T-helper 2 cell (primary cell): ENCODE results near the gene ENTR1.

Experiments
- DNase-seq, 5 experiments: peaks; one replicate each; pipeline versions ENCODE4 v3.0.0 to v3.0.0-alpha.2; 2012 to 2022
- total RNA-seq, 2 donors: gene quantifications; one replicate each; lab custom pipeline; 2026; lab: John Stamatoyannopoulos, UW

ENTR1 gene
- 38.3 to 53.9 reads per million in 2 donors for total RNA-seq

DNA sequence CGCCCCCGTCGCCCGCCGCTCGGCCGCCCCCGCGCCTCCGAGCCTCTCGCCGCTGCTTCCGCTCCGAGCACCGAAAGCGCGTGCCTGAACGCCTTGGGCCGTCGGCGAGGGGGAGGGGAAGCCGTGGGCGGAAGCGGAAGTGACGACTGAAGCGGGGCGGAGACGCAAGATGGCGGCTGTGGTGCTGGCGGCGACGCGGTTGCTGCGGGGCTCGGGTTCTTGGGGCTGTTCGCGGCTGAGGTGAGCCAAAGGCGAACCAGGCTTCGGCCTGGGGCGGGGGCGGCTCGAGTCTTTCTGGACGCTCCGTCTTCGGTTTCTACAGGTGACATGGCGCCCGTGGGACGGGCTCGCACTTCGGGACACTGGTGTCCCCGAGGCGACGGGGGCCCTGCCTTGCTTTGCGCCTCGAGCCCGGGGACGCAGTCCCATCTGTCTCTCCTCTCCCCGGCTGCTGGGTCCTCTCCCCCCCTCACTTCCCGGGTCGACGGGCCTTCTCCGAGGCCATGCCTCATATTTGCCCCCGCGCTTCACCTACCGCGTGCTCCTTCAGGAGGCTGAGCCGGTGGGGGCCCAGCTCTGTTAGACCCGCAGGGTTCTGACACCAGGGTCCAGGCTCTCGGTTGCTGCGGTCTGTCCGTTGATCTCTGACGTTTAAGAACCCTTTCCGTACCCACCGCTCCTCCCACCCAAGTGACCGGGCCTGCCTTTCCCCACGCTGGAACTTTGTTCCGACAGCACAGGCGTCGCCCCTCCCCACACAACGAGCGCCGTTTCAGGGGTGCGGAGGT lies at the start of gene ENTR1, which contains the start of gene PMPCA:
ENTR1 (minus strand) TSS at position 115 of the 788 bp plus-strand sequence. CDS start 217 bp downstream, outside the sequence.
PMPCA (plus strand) TSS at position 159 of the 788 bp plus-strand sequence; CDS start at position 170, 11 bp downstream.
- DNase-seq = peak; percentile 89 to 95 (median 93)

GRCh38 chr9:136459425-136459824 lies 49.0 kb upstream of the ENTR1 start:
- no peak for DNase-seq

GRCh38 chr9:136457326-136457725 lies 46.9 kb upstream of the ENTR1 start:
- no peak for DNase-seq

DNA sequence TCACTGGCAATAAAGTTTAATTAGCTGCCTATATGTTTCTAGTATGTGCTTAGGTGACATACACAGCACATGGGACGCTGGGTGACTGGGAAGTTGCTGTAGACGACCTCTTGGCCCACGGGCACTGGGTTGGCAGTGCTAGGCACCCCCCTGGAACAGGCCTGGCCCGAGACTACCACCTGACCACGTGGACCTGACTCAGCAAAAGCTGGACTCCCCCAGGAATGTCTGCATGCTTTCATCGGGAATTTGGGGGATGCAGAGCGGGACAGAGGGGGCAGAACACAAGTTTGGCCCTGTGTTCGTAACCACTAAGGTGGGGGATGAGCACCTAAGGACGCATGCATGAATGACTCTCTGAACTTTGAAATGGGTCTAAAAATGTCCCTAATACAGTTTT lies 45.8 kb upstream of the ENTR1 start:
- no peak for DNase-seq

DNA sequence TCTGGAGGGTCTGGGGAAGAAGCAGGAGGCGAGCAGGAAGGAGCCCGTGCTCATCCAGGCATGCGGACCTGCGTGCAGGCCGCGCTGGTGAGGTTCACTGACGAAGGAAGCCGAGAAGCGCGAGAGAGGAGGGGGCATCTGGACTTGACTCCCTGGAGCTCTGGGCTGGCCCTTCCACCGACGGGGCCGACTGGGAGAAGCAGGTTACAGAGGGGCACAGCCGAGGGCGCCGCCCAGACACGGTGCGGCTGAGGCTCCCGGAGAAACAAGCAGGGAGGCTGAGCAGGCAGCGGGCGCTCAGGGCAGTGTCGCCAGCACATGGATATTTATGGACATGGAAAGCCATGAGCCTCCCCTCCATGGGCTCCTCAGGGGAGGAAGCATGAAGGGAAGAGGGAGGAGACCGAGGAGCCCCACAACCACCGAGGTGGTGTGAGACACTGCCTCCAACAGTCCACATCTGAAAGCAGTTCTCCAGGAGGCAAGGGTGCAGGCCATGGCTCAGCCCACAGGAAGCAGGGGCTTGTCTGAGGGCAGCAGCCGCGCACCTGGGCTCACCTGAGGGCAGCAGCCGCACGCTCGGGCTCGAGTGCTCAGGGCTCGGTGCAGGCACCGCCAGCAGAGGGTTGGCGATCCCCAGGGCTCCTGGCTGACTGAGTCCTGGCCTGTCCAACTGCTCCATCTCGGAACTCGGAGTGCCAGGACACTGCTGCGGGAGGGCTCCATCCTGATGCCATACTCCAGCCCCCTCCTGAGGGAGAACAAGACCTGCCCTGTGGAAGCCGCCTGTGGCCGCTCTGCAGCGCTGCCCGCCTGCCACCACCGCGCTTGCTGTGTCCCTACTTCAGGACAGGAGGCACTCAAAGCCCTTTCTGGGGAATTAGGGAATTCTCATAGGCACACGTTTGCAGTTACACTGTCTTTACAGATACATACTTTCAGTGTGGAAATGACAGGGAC lies 44.9 kb upstream of the ENTR1 start:
- DNase-seq = no peak

DNA sequence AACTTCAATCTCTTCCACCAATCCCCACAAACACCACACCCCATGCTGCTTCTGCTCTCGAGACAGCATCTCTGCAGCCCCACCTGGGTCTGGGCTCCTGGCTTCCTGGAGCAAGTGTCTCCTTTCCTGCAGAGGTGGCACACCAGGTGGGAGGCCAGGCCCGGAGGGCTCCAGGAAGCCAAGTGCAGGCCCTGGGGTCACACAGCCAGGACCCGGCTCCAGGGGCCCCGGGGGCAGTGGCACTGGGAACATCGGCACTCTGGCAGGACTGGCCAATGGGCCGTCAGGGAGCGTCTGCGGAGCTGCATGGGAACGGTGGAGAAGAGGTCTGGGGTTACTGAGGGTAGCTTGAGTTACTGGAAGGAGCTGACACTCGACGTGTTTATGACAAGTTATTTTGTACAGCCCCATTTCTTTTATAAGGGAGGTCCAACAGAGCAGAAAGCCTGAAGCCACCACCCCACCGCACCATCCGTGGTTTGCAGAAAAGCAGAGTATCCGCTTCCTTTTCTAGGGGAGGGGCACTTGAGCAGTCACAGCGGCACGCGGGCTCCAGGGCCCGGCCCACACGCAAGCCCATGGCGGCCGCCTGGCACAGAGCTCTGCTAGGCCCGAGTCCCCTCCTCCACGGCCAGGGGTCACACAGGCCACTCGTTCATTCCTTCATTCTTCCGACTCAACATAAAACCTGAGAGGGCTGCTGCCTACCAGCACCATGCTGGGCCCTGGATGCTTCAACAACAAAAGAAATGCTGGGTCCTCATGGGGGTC lies 43.8 kb upstream of the ENTR1 start:
- DNase-seq = no peak

GRCh38 chr9:136453326-136453725 lies 42.9 kb upstream of the ENTR1 start:
- no peak for DNase-seq

- no peak for DNase-seq
Observed at GRCh38 chr9:136451221-136451877, 40.9 kb upstream of the ENTR1 start.

DNA sequence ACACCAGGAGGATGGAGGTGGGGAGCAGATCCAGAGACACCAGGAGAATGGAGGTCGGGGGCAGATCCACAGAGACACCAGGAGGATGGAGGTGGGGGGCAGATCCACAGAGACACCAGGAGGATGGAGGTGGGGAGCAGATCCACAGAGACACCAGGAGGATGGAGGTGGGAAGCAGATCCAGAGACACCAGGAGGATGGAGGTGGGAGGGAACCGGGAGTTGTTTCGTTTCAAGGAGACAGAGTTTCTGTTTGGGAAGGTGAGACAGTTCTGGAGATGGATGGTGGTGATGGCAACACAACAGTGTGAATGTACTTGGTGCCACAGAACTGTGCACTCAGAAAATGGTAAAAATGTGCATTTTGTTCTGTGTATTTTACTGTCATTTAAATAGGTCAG lies 38.2 kb upstream of the ENTR1 start:
- DNase-seq = no peak

DNA sequence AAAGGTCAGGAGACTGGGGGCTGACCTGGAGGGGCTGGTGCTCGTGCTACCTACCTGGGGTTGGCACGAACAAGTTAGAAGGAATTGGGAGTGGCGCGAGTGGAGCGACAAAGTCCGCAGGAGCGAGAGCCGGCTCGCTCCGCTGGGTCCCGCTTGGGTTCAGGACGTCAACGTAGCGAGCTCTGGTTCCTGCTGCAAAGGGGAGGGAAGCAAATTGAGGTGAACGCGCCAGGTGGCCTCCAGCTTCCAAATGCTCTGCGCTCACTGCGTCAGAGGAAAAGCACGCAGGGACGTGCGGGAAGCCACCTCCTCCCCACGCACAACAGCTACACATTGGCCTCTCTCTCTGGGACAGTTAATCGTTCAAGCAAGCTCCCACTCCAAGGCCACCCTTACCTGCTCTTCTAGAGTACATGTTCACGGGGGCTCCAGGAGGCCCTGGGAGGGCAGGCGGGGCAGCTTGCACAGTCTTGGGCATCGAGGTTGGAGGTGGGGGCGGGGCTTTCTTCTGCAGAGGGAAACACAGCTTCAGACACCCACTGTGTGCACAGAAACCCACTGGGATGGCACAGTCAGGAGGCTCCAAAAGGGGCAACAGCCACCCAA lies 36.9 kb upstream of the ENTR1 start:
- DNase-seq = no peak

- DNase-seq = no peak
Observed at GRCh38 chr9:136445799-136446198, 35.4 kb upstream of the ENTR1 start.

DNA sequence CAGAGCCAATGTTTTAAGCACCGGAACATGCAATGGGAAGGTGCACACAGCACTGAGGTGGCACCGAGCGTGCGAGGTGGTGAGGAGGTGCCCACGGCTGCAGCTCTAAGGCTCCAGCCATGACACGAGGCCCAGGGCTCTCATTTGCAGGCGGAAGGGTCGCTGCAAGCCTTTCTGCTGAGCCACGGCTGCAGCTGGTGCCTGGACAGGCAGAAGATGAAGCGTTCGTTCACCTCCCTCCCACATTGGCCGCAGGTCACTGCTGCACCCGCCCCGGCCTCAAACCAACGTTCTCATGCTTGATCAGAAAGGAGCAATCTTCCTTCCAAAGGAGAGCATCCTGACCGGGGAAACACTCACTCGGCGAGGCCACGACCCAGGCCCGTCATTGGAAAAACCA lies 33.7 kb upstream of the ENTR1 start:
- DNase-seq = no peak

DNA sequence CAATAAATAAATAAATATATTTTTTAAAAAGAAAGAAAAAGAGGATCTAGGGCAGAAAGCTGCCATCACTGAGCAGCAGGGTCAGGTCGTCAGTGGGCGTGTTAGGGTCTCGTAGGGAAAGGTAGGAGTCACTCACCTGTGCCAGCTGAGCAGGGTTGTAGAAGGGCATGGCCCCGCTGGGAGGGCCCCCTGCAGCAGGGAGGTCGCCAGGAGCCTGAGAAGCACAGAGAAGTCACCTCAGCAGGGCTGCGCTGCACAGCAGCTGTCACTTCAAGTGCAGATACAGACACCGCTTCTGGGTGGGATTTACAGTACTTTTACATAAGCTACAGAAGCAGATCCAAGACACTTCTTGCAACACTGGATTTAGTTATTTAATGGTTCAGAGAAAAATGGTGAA lies 33.3 kb upstream of the ENTR1 start:
- DNase-seq = no peak

DNA sequence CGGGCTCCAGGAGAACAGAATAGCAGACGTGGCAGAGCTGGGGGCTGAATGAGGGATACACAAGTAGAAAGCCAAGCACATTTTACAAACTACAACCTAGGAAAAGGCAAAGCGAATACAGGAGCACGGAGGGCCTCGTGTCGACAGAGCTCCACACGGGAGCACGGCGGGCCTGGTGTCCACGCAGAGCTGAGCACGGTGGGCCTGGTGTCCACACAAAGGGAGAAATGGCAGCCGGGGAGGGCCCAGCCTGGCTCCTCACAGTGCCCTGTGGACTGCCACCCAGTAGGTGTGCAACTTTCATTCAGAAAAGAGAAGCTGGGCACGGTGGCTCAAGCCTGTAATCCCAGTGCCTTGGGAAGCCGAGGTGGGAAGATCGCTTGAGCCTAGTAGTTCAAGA lies 32.7 kb upstream of the ENTR1 start:
- DNase-seq = no peak

- DNase-seq = no peak
Observed at GRCh38 chr9:136442265-136442664, 31.9 kb upstream of the ENTR1 start.

DNA sequence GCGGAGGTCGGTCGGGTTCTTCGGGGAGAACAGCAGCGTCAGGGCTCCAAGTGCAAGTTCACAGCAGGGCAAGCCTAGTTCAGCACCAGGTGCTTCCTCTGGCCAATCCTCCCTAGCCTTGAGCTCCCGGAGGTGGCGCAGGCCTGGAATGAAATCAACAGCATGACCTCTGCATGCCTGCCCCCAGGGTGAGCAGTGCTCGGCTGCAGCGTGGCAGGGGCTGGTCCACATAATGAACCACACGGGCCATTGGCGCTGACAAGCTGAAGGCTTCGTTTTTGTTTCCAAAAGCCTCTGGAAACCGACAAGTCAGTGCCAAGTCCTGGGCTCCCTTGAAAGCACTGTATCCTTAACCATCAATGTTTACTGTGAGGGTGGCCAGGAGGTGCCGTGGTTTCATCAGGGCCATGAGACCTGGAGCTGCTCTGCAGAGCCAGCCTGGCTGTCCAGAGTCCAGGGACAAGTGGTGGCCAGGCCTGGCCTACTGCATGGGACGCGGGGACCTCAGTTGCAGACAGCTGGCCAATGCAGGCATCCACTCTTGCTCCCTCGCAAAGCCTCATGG lies 31.3 kb upstream of the ENTR1 start:
- no peak for DNase-seq

GRCh38 chr9:136441191-136441680 lies 30.8 kb upstream of the ENTR1 start:
- DNase-seq = no peak

DNA sequence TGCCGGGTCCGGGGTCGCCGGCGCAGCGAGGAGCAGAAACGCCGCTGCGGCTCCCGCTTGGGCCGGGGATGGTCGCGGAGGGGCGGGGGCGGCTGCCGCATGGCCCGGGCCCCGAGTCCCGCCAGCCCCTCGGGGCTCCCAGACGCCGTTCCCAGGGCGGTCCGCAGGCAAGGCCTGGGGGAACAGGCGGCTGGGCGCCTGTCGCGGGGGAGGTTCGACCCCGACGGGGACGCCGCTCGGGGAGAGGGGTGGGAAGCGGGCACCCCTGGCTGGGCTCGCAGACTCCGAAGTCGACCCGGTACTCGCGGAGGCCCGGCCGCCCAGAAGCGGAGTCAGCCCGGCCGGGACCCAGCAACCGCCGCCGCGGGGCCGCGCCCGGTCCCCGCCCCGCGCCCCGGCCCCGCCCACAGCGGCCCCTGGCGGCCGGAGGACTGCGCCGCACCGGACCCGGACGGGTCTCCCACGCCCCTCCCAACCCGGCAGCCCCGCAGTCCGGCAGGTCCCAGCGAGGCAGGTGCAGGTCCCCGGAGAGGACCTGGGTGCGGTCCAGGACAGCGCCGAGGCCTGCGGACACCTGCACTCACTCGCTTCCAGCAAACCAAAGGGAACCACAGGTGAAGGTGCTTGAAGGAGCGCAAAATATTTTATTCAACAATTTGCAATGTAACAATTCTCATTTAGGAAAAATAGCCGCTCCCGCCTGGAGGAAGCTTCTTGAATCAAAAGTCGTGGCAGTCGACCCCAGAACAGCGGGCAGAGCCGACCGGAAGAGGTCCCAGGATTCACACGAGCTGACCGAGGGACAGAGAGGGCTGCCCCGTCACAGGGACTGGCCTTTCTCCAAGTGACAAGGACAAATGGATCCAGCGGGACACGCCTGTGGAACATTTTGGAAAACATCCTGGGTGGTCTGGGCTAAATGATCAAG lies 29.3 kb upstream of the ENTR1 start, which contains the start of gene INPP5E:
INPP5E (minus strand) TSS at position 365 of the 928 bp plus-strand sequence. CDS start 426 bp downstream, outside the sequence.
- peak; percentile 75 to 83 (median 78) for DNase-seq
